Measurements from ENCODE around the gene ARRDC4. TPM values are rescaled to one million over a fixed set of nuclear protein-coding genes. Genes with fewer than 3 reads are reported as not detected.

The ARRDC4 gene
- total and polyA plus RNA-seq, 2 donors (not counting 1 experiment from before 2014, with no cell fraction given): 1.1 to 6.7 TPM

- no peaks in the 10 kb centered on the region for H3K27me3 ChIP-seq (replicated peaks in 1 of 4; ENCODE audit: control extremely low read depth in 1 of 4, control insufficient read depth in 3 of 4, insufficient read depth in 4 of 4, low read length in 3 of 4)
- no peak overlapping the region for H3K4me3 Mint-ChIP-seq
- no peak overlapping the region for H3K27ac Mint-ChIP-seq
- no peak for DNase-seq
- H3K27ac ChIP-seq (ENCODE audit: low read length in 2 of 2): no peak overlapping the region
- peaks cover 0 to 4% (median 0%) of the 10 kb centered on the region in 3 donors for H3K9me3 ChIP-seq (ENCODE audit: control extremely low read depth in 1 of 3, control insufficient read depth in 2 of 3, insufficient read depth in 1 of 3, low read length in 2 of 3)
- no peak overlapping the region for H3K9ac ChIP-seq (ENCODE audit: low read length)
- peaks cover 5% of the 10 kb centered on the region for H3K79me2 ChIP-seq (ENCODE audit: control insufficient read depth, insufficient read depth, low read length)
- ChIA-PET CTCF (no interaction called here), POLR2A (no interaction called here)
- 19% methylated on average over 3 of the region's 4 CpGs for WGBS (ENCODE audit: insufficient coverage)
- no peak overlapping the region for H3K4me3 ChIP-seq (ENCODE audit: control extremely low read depth in 1 of 5, extremely low read depth in 1 of 5, insufficient read depth in 1 of 5, low read depth in 2 of 5, low read length in 4 of 5)
- H3K27me3 Mint-ChIP-seq: peaks cover 3% of the 10 kb centered on the region
- intact Hi-C loops (cut with micrococcal nuclease): no loop called here
- H2AFZ ChIP-seq (ENCODE audit: insufficient read depth, low read depth, low read length, poor library complexity, severe bottlenecking): no peak overlapping the region
- no peak for ATAC-seq (ENCODE audit: low read depth)
- H3K4me2 ChIP-seq (replicated peaks; ENCODE audit: low read depth, low read length, poor library complexity, severe bottlenecking): no peak overlapping the region
- TF ChIP-seq, protein P1, sequence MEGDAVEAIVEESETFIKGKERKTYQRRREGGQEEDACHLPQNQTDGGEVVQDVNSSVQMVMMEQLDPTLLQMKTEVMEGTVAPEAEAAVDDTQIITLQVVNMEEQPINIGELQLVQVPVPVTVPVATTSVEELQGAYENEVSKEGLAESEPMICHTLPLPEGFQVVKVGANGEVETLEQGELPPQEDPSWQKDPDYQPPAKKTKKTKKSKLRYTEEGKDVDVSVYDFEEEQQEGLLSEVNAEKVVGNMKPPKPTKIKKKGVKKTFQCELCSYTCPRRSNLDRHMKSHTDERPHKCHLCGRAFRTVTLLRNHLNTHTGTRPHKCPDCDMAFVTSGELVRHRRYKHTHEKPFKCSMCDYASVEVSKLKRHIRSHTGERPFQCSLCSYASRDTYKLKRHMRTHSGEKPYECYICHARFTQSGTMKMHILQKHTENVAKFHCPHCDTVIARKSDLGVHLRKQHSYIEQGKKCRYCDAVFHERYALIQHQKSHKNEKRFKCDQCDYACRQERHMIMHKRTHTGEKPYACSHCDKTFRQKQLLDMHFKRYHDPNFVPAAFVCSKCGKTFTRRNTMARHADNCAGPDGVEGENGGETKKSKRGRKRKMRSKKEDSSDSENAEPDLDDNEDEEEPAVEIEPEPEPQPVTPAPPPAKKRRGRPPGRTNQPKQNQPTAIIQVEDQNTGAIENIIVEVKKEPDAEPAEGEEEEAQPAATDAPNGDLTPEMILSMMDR (IDR thresholded peaks at IDR 0.05): no peak
- TF ChIP-seq EZH2 (IDR thresholded peaks at IDR 0.05; ENCODE audit: borderline replicate concordance, insufficient read depth, low read depth, low read length, poor library complexity, severe bottlenecking): no peak
- H3K36me3 ChIP-seq (replicated peaks in 1 of 2; ENCODE audit: control extremely low read depth in 1 of 2, control insufficient read depth in 1 of 2, extremely low read depth in 1 of 2, insufficient read depth in 2 of 2, low read length in 1 of 2): peaks cover 0 to 2% of the 10 kb centered on the region in 2 experiments
- H3K9me3 Mint-ChIP-seq (ENCODE audit: insufficient read depth): no peaks in the 10 kb centered on the region
- H3K4me1 ChIP-seq (ENCODE audit: control insufficient read depth in 2 of 2, insufficient read depth in 2 of 2, low read length in 2 of 2): peaks cover 12 to 14% of the 10 kb centered on the region in 2 donors
- H4K20me1 ChIP-seq (ENCODE audit: control insufficient read depth, insufficient read depth, low read length, poor library complexity, severe bottlenecking): no peaks in the 10 kb centered on the region
- peaks cover 27% of the 10 kb centered on the region for H3K4me1 Mint-ChIP-seq
Observed at GRCh38 chr15:97963779-97964178, 3.3 kb downstream of the ARRDC4 start.

GRCh38 chr15:97966246-97966645, 5.7 kb downstream of the ARRDC4 start:
- peaks cover 3% of the 10 kb centered on the region for H3K27me3 Mint-ChIP-seq
- H3K27ac ChIP-seq (ENCODE audit: low read length in 2 of 2): no peak overlapping the region
- CTCF ChIA-PET: no interaction called here

More at GRCh38 chr15:97966246-97966645, 5.7 kb downstream of the ARRDC4 start:
- 67% methylated on average over 2 of the region's 2 CpGs for WGBS (ENCODE audit: insufficient coverage)
- no peak for ATAC-seq (ENCODE audit: low read depth)
- no peak overlapping the region for H3K9ac ChIP-seq (ENCODE audit: low read length)
- Mint-ChIP-seq H3K9me3 (ENCODE audit: insufficient read depth) (no peaks in the 10 kb centered on the region), H3K4me1 (peaks cover 16% of the 10 kb centered on the region), H3K4me3 (no peak overlapping the region), H3K27ac (no peak overlapping the region)
- peaks cover 0 to 2% (median 0%) of the 10 kb centered on the region in 3 donors for H3K9me3 ChIP-seq (ENCODE audit: control extremely low read depth in 1 of 3, control insufficient read depth in 2 of 3, insufficient read depth in 1 of 3, low read length in 2 of 3)
- H3K4me1 ChIP-seq (ENCODE audit: control insufficient read depth in 2 of 2, insufficient read depth in 2 of 2, low read length in 2 of 2): peaks cover 6 to 7% of the 10 kb centered on the region in 2 donors
- TF ChIP-seq EZH2 (IDR thresholded peaks at IDR 0.05; ENCODE audit: borderline replicate concordance, insufficient read depth, low read depth, low read length, poor library complexity, severe bottlenecking): no peak
- TF ChIP-seq, protein P1 (IDR thresholded peaks at IDR 0.05): no peak
- H4K20me1 ChIP-seq (ENCODE audit: control insufficient read depth, insufficient read depth, low read length, poor library complexity, severe bottlenecking): no peaks in the 10 kb centered on the region
- H3K79me2 ChIP-seq (ENCODE audit: control insufficient read depth, insufficient read depth, low read length): peaks cover 3% of the 10 kb centered on the region
- H3K4me2 ChIP-seq (replicated peaks; ENCODE audit: low read depth, low read length, poor library complexity, severe bottlenecking): no peak overlapping the region
- no peak overlapping the region for H3K4me3 ChIP-seq (ENCODE audit: control extremely low read depth in 1 of 5, extremely low read depth in 1 of 5, insufficient read depth in 1 of 5, low read depth in 2 of 5, low read length in 4 of 5)
- no peaks in the 10 kb centered on the region for H3K27me3 ChIP-seq (replicated peaks in 1 of 4; ENCODE audit: control extremely low read depth in 1 of 4, control insufficient read depth in 3 of 4, insufficient read depth in 4 of 4, low read length in 3 of 4)
- DNase-seq: no peak
- POLR2A ChIA-PET: no interaction called here
- H2AFZ ChIP-seq (ENCODE audit: insufficient read depth, low read depth, low read length, poor library complexity, severe bottlenecking): no peak overlapping the region
- intact Hi-C loops (cut with micrococcal nuclease): no loop called here
- peaks cover 0 to 4% of the 10 kb centered on the region in 2 experiments for H3K36me3 ChIP-seq (replicated peaks in 1 of 2; ENCODE audit: control extremely low read depth in 1 of 2, control insufficient read depth in 1 of 2, extremely low read depth in 1 of 2, insufficient read depth in 2 of 2, low read length in 1 of 2)

Data from B cell (primary cell).